NCI-H1092 (cell line): ENCODE results near the gene OR2C1.

Source experiments
- DNase-seq: peaks from one replicate; lab custom pipeline; 2025; lab: John Stamatoyannopoulos, UW

OR2C1 gene

DNA sequence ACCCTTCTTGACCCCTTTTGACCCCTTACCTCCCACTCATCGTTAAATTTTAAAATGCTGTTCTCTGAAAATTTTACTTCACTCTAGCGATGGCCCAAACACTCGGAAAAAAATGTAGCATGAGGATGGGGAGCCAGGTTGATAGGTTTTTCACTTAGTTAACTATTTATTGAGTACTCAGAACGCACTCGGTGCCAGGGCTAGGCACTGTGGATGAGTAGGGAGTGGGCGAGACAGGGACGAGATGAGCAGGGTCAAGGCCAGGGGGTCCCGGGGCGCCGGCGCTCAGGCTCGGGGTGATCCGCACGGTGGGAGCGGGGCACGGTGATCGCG, 44.7 kb downstream of the OR2C1 start:
- no peak for DNase-seq

DNA sequence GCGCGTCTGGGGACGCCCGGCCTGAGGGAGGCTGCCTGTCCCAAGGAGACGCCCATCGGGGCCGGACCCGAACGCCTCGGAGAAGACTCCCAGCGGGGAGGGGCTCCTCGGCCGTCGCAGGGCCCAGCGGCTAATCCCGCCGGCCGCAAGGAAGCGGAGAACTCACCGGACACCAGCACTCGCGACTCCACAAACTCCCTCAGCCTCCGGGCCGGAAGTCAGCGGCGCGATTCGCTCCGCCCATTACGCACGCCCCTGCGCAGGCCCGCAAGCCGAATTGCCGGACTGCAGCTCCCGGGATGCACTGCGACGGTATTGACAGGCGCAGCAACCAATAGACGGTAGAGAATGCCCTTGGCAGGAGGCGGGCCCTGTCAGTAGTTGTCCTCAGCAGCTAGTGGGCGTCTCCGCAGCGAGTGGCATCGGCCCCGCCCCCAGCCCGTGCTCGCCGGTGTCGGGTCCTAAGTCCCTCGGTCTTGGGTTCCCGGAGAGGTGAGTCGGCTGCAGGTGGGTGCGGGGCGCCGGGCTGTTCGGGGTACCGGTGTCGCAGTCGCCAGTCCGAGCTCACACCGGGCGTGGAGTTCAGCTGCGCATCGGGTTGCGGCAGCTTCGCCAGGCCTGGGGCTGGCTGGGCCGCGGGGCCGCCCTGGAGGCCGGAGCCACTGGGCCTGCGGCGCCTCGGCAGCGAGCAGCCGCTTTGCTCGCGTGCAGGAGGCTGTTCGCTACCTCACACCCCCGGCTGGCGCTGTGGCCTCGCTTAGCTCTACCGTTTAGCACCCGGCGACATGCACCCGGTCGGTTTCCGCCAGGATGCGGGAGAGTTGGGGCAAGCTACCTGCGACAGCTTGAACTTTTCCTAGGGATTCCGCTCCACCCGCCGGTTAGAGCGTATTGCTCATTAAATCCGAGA, 45.3 kb downstream of the OR2C1 start, which contains the start of the genes ZNF174 and ZSCAN32:
ZNF174 (plus strand) TSS at position 437 of the 910 bp plus-strand sequence. CDS start 790 bp downstream, outside the sequence.
ZSCAN32 (minus strand) TSS at position 226 of the 910 bp plus-strand sequence. CDS start 3,447 bp downstream, outside the sequence.
- DNase-seq, result peak; percentile 98

DNA sequence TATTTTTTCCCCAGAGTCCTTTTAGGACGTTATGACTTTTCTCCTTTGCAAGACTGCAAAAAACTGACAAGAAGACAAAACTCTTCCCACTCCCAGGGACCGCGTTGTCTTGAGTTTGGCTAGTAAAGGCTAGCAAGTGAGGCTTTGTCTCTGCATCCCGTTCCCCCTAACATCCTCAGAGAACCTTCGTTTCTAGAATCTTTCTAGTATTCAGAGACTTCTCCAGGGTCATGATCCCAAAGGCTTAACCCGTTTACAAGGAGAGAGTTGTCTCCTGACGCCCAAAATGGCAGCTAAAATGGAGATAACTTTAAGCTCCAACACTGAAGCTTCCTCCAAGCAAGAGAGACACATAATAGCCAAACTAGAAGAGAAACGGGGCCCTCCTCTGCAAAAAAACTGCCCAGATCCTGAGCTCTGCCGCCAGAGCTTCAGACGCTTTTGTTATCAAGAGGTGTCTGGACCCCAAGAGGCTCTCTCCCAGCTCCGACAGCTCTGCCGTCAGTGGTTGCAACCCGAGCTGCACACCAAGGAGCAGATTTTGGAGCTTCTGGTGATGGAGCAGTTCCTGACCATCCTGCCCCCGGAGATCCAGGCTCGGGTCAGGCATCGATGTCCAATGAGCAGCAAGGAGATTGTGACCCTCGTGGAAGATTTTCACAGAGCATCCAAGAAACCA, 46.2 kb downstream of the OR2C1 start:
- peak; percentile 8 for DNase-seq
